GM23248 (cell line): ENCODE measurements around the gene NOTCH3. TPM values are rescaled to one million over a fixed set of nuclear protein-coding genes. Genes with fewer than 3 reads are reported as not detected.
A peak's percentile ranks its signal among the peaks of the same experiment; 100 is the strongest.

ENCODE experiments used
- DNase-seq: peaks from one replicate; pipeline ENCODE4 v3.0.0-alpha.2; 2015
- H2AFZ ChIP-seq: fragments of 200-600 bp; sonication (generic); 2 replicates; pipeline ENCODE4 v1.6.1; 2016; ENCODE audit warnings: antibody characterized with exemption
- H3F3A ChIP-seq: fragments of 200-600 bp; sonication (generic); 2 replicates; pipeline ENCODE4 v1.6.1; 2016; ENCODE audit warnings: mild to moderate bottlenecking, antibody characterized with exemption, mixed run types; ENCODE audit not compliant: insufficient read depth
- H3K27ac ChIP-seq: fragments of 200-600 bp; sonication (generic); 2 replicates; pipeline ENCODE4 v1.5.1; 2016; ENCODE audit warnings: mild to moderate bottlenecking
- H3K27me3 ChIP-seq: fragments of 200-600 bp; sonication (generic); replicated peaks from 2 replicates; pipeline ENCODE4 v1.6.1; 2016; ENCODE audit warnings: mild to moderate bottlenecking; ENCODE audit not compliant: insufficient read depth
- H3K36me3 ChIP-seq: fragments of 200-600 bp; sonication (generic); 2 replicates; pipeline ENCODE4 v1.6.1; 2016; ENCODE audit warnings: low read depth, mild to moderate bottlenecking
- H3K4me1 ChIP-seq: fragments of 200-600 bp; sonication (generic); 2 replicates; pipeline ENCODE4 v1.6.1; 2016; ENCODE audit warnings: mild to moderate bottlenecking; ENCODE audit not compliant: insufficient read depth
- H3K4me2 ChIP-seq: fragments of 200-600 bp; sonication (generic); one replicate; pipeline ENCODE4 v1.6.1; 2016; ENCODE audit warnings: mild to moderate bottlenecking; ENCODE audit not compliant: unreplicated experiment
- H3K4me3 ChIP-seq: fragments of 200-600 bp; sonication (generic); 2 replicates; pipeline ENCODE4 v1.5.1; 2016; ENCODE audit warnings: mild to moderate bottlenecking
- H3K79me2 ChIP-seq: fragments of 200-600 bp; sonication (generic); 2 replicates; pipeline ENCODE4 v1.6.1; 2016; ENCODE audit warnings: mild to moderate bottlenecking; ENCODE audit not compliant: insufficient read depth
- H3K9ac ChIP-seq: fragments of 200-600 bp; sonication (generic); 2 replicates; pipeline ENCODE4 v1.6.1; 2016; ENCODE audit warnings: mild to moderate bottlenecking
- H3K9me2 ChIP-seq: fragments of 200-600 bp; sonication (generic); 2 replicates; pipeline ENCODE4 v1.6.1; 2016; ENCODE audit warnings: mixed run types, mild to moderate bottlenecking, moderate library complexity; ENCODE audit not compliant: insufficient read depth
- H3K9me3 ChIP-seq: fragments of 200-600 bp; sonication (generic); one replicate; pipeline ENCODE4 v1.6.1; 2017; ENCODE audit warnings: low read depth
- H4K20me1 ChIP-seq: fragments of 200-600 bp; sonication (generic); 2 replicates; pipeline ENCODE4 v1.6.0; 2016; ENCODE audit not compliant: insufficient read depth
- EZH2 ChIP-seq: fragments of 200-600 bp; sonication (generic); IDR thresholded peaks from 2 replicates; pipeline ENCODE4 v1.6.1; 2018; ENCODE audit warnings: antibody characterized with exemption, mild to moderate bottlenecking; ENCODE audit not compliant: insufficient read depth, poor library complexity, severe bottlenecking
- EZH2phosphoT487 ChIP-seq: fragments of 200-600 bp; sonication (generic); IDR thresholded peaks from 2 replicates; pipeline ENCODE4 v1.6.1; 2018; ENCODE audit warnings: antibody characterized with exemption, moderate library complexity, mild to moderate bottlenecking, low read depth; ENCODE audit not compliant: insufficient read depth
- WGBS, 2 experiments: methylation state at CpG; one replicate each; pipeline ENCODE4 v1.1.6; 2015 to 2017; ENCODE audit warnings: low lambda C conversion rate in 2 of 2, low coverage in 1 of 2; ENCODE audit errors: missing lambda C conversion rate in 2 of 2; 5-methylcytosine and 5-hydroxymethylcytosine counted together
- in situ Hi-C: fragments of 300-500 bp; cut with MboI; formaldehyde crosslinking; loops from 2 replicates; pipeline ENCODE4 v1.15.0; 2020
- polyA plus RNA-seq: library from polyadenylated mRNA; unstranded; fragments of >200 nt; fragmentation: Nextera tagmentation; extraction: Ambion mirVana; gene quantifications from 2 replicates; pipeline ENCODE4 v1.2.1, GENCODE V29; 2016
- total RNA-seq: library from RNA; depleted of rRNA; stranded (reverse); fragments of >200 nt; shearing (Covaris generic); gene quantifications from 2 replicates; pipeline ENCODE4 v1.2.3, GENCODE V29; 2014

The NOTCH3 gene
- total and polyA plus RNA-seq, 2 experiments from 2014 or later = 16.0 to 66.9 TPM

DNA sequence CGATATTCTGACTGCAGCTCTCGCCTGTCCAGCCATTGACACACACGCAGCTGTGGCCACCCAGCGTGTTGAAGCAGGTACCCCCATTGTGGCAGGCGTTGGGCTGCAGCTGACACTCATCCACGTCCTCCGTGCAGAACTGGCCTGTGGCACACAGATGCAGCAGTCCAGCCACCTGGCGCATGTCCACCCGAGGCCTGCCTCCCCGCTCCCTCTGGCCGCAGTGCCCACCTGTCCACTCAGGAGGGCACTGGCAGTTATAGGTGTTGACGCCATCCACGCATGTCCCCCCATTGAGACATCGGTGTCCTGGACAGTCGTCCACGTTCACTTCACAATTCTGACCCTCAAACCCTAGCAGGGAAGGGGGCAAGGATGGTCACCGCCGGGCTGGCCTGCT, 9.3 kb downstream of the NOTCH3 start:
- in situ Hi-C loops = no loop called here
- H3K9ac ChIP-seq = no peak overlapping the region
- H3K4me1 ChIP-seq = peaks cover 7% of the 10 kb centered on the region
- peaks cover 8% of the 10 kb centered on the region; the same call in 1 of the 2 replicates for H3K36me3 ChIP-seq
- H3K9me2 ChIP-seq = no peaks in the 10 kb centered on the region
- no peaks in the 10 kb centered on the region for H4K20me1 ChIP-seq
- 93 to 94% methylated on average over 18 of the region's 18 CpGs for WGBS, 2 experiments
- peaks cover 14% of the 10 kb centered on the region; the same call in 1 of the 2 replicates for H3K79me2 ChIP-seq
- H3K4me2 ChIP-seq = no peak overlapping the region
- no peak for DNase-seq
- no peak overlapping the region for H2AFZ ChIP-seq
- H3K9me3 ChIP-seq = no peaks in the 10 kb centered on the region
- TF ChIP-seq EZH2phosphoT487 = no peak
- TF ChIP-seq EZH2 = no peak
- peaks cover 7% of the 10 kb centered on the region; the same call in 1 of the 2 replicates for H3F3A ChIP-seq
- H3K27ac ChIP-seq = no peak overlapping the region
- H3K27me3 ChIP-seq = no peaks in the 10 kb centered on the region
- no peak overlapping the region for H3K4me3 ChIP-seq

- WGBS, 2 experiments = 90 to 97% methylated on average over 17 to 24 of the region's 24 CpGs
- H3K4me2 ChIP-seq = no peak overlapping the region
- no peaks in the 10 kb centered on the region for H3F3A ChIP-seq
- H3K9ac ChIP-seq = no peak overlapping the region
- no peak for TF ChIP-seq EZH2
- no peak for TF ChIP-seq EZH2phosphoT487
- no peaks in the 10 kb centered on the region for H4K20me1 ChIP-seq
- H3K4me3 ChIP-seq = no peak overlapping the region
- no peaks in the 10 kb centered on the region for H3K27me3 ChIP-seq
- H3K27ac ChIP-seq = no peak overlapping the region
- H3K9me3 ChIP-seq = no peaks in the 10 kb centered on the region
- H2AFZ ChIP-seq = no peak overlapping the region
- in situ Hi-C loops = loop anchor here (10.0 kb wide), 1 partner anchor 66 kb away; no protein-coding TSS in a partner anchor
- 0 out of 2 replicates have a peak, but pooled peaks cover 9% of the 10 kb centered on the region for H3K79me2 ChIP-seq
- H3K9me2 ChIP-seq = no peaks in the 10 kb centered on the region
- no peak for DNase-seq
- no peaks in the 10 kb centered on the region for H3K4me1 ChIP-seq
- H3K36me3 ChIP-seq = peaks cover 8% of the 10 kb centered on the region; the same call in 1 of the 2 replicates
Measured at GRCh38 chr19:15188851-15189250, 11.9 kb downstream of the NOTCH3 start.

DNA sequence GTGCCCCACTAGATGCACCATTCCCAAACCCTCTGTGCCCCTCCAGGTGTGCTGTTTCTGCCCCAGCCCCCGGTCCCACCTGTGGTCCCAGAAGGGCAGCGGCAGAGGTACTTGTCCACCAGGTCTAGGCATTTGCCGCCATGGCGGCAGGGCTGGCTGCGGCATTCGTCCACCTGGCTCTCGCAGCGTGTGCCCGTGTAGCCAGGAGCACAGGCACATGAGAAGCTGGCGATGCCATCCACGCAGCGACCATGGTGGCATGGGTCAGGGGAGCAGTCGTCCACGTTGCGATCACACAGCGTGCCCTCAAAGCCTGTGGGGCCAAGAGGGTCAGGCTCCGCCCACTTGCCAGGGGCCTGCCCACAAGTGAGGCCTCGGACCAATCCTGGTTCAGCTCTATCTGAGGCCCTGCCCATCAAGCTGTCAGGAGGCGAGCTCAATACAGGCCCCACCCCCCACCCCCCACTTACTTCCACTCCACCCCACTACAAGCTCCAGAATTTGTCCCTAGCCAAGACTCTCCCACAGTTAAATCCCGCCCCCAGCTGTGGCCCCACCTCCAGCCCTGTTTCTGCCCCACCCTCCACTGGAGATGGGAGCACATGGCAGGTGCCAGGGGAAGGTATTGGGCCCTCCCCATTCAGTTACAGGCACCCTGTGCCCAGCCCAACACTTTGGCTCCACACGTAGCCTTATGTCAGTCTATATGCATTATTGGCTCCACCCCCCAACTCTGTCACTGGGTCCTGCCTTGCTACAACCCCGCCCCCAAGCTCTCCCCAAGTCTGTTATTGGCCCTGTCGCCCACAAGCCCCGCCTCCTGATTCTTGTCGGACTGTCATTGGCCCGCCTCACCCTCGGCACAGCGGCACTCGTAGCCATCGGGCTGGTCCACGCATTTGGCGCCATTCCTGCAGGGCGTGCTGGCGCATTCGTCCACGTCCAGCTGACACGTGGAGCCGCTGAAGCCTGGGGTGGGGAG, 13.5 kb downstream of the NOTCH3 start:
- Histone ChIP-seq H3K27me3 (no peaks in the 10 kb centered on the region), H3F3A (no peaks in the 10 kb centered on the region), H3K79me2 (no peaks in the 10 kb centered on the region), H3K4me2 (no peak overlapping the region), H3K9me2 (no peaks in the 10 kb centered on the region), H2AFZ (no peak overlapping the region), H3K4me3 (no peak overlapping the region), H3K9ac (no peak overlapping the region), H3K27ac (no peak overlapping the region), H4K20me1 (no peaks in the 10 kb centered on the region), H3K36me3 (peaks cover 8% of the 10 kb centered on the region; the same call in 1 of the 2 replicates), H3K9me3 (no peaks in the 10 kb centered on the region), H3K4me1 (no peaks in the 10 kb centered on the region)
- 95 to 97% methylated on average over 31 to 38 of the region's 38 CpGs for WGBS, 2 experiments
- DNase-seq = peak; percentile 44
- in situ Hi-C loops = loop anchor here (10.0 kb wide), 1 partner anchor 67 kb away; no protein-coding TSS in a partner anchor
- TF ChIP-seq EZH2 = no peak
- TF ChIP-seq EZH2phosphoT487 = no peak

GRCh38 chr19:15185188-15185587, 15.6 kb downstream of the NOTCH3 start:
- Histone ChIP-seq H3K4me1 (no peaks in the 10 kb centered on the region), H3K27me3 (no peaks in the 10 kb centered on the region), H4K20me1 (no peaks in the 10 kb centered on the region), H3K4me3 (no peak overlapping the region), H3K27ac (no peak overlapping the region), H3K9ac (no peak overlapping the region), H3K9me2 (no peaks in the 10 kb centered on the region), H3K4me2 (no peak overlapping the region), H3K36me3 (peaks cover under 1% of the 10 kb centered on the region; the same call in 1 of the 2 replicates), H3K9me3 (no peaks in the 10 kb centered on the region), H3K79me2 (no peaks in the 10 kb centered on the region), H2AFZ (no peak overlapping the region), H3F3A (no peaks in the 10 kb centered on the region; the same call in 1 of the 2 replicates)
- TF ChIP-seq EZH2 (no peak), EZH2phosphoT487 (no peak)
- 83 to 93% methylated on average over 9 to 12 of the region's 12 CpGs for WGBS, 2 experiments
- no peak for DNase-seq
- in situ Hi-C loops = loop anchor here (10.0 kb wide), 1 partner anchor 70 kb away; no protein-coding TSS in a partner anchor
